Liver (tissue), 3 donors: ENCODE measurements around the gene ZNF777.

Source experiments
- CTCF ChIP-seq: fragments of 150-350 bp; IDR thresholded peaks from 2 replicates; pipeline ENCODE4 v1.5.1; 2017; ENCODE audit warnings: improper control_type of control experiment, low read depth, low read length; ENCODE audit not compliant: missing input control
- EGR1 ChIP-seq, 2 donors: IDR thresholded peaks; 2 replicates each; pipeline ENCODE4 v1.6.1; 2016 to 2018; ENCODE audit warnings: antibody characterized with exemption in 2 of 2, low read depth in 2 of 2
- FOXA2 ChIP-seq: IDR thresholded peaks from 2 replicates; pipeline ENCODE4 v1.6.1; 2016; ENCODE audit warnings: antibody characterized with exemption
- HNF4G ChIP-seq: IDR thresholded peaks from 2 replicates; pipeline ENCODE4 v1.6.1; 2016; ENCODE audit warnings: antibody characterized with exemption
- MAX ChIP-seq: IDR thresholded peaks from 2 replicates; pipeline ENCODE4 v1.6.1; 2016; ENCODE audit warnings: antibody characterized with exemption
- REST ChIP-seq: IDR thresholded peaks from 2 replicates; pipeline ENCODE4 v1.6.1; 2016; ENCODE audit warnings: antibody characterized with exemption, mild to moderate bottlenecking
- SP1 ChIP-seq: IDR thresholded peaks from 2 replicates; pipeline ENCODE4 v1.6.1; 2018; ENCODE audit warnings: antibody characterized with exemption, mild to moderate bottlenecking
- ZBTB33 ChIP-seq: IDR thresholded peaks from 2 replicates; pipeline ENCODE4 v1.6.1; 2016; ENCODE audit warnings: antibody characterized with exemption
- donor health status: healthy.
- donor health status: healthy.

- no peak for TF ChIP-seq CTCF
- no peak for TF ChIP-seq FOXA2
- TF ChIP-seq HNF4G = no peak
- no peak for TF ChIP-seq MAX
- TF ChIP-seq REST = no peak
- TF ChIP-seq SP1 = no peak
- TF ChIP-seq EGR1 (IDR thresholded peaks at IDR 0.05; ENCODE audit: low read depth in 2 of 2) = no peak
- no peak for TF ChIP-seq ZBTB33
Observed at GRCh38 chr7:149462101-149462520, 1.2 kb upstream of the ZNF777 start.
